GM18505 (cell line): Measurements from ENCODE around the gene EXOG.

Experiments
- ATAC-seq: cut with Tn5 transposase; IDR thresholded peaks from one replicate; pipeline ENCODE4 v1.9.1; 2021; ENCODE audit not compliant: unreplicated experiment
- POLR2A ChIP-seq: IDR thresholded peaks from 4 replicates; pipeline ENCODE4 v1.6.1; 2011; ENCODE audit warnings: borderline replicate concordance; ENCODE audit not compliant: insufficient read depth, insufficient read length; ENCODE audit errors: extremely low read depth

The EXOG gene

GRCh38 chr3:38534604-38535003 lies 38.5 kb downstream of the EXOG start:
- no peak for TF ChIP-seq POLR2A
- ATAC-seq, result no peak

DNA sequence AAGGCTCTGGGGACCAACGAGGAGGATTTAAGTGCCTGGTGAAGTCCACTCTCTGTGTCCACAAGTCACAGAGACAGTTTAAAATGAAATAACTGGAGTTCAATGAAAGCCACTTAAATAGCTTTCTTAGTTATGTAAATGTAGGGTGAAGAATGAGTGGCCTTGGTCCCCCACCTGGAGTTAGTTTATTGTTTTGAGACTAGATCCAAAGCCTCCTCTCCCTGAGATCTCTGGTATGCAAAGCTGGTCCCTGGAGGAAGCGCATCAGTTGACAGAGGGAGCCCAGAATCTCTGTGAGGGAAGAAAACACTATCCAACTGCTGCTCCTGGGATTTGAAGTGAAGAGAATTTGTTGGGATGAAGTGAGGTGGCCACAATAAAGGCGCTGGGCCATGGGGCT lies 40.5 kb downstream of the EXOG start:
- ATAC-seq, result no peak
- no peak for TF ChIP-seq POLR2A

GRCh38 chr3:38538773-38539353 lies 42.7 kb downstream of the EXOG start:
- TF ChIP-seq POLR2A, result no peak
- ATAC-seq, result no peak

DNA sequence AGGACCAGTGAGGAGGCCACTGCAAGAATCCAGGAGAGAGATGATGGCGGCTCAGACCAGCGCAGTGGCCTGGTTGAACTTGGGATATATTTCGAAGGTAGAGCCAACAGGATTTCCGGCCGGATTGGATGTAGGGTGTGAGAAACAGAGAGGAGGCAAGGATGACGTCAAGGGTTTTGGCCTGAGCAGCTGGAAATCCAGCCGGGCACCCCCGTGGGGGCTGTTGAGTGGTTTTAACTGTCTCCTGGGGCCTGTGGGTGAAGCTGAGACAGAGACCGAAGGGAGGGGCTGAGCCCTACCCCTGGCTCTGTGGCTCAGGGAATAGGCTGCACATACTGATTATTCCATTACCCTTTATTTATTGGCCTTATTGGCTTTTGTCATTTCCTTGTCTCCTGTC lies 45.7 kb downstream of the EXOG start:
- ATAC-seq, result no peak

DNA sequence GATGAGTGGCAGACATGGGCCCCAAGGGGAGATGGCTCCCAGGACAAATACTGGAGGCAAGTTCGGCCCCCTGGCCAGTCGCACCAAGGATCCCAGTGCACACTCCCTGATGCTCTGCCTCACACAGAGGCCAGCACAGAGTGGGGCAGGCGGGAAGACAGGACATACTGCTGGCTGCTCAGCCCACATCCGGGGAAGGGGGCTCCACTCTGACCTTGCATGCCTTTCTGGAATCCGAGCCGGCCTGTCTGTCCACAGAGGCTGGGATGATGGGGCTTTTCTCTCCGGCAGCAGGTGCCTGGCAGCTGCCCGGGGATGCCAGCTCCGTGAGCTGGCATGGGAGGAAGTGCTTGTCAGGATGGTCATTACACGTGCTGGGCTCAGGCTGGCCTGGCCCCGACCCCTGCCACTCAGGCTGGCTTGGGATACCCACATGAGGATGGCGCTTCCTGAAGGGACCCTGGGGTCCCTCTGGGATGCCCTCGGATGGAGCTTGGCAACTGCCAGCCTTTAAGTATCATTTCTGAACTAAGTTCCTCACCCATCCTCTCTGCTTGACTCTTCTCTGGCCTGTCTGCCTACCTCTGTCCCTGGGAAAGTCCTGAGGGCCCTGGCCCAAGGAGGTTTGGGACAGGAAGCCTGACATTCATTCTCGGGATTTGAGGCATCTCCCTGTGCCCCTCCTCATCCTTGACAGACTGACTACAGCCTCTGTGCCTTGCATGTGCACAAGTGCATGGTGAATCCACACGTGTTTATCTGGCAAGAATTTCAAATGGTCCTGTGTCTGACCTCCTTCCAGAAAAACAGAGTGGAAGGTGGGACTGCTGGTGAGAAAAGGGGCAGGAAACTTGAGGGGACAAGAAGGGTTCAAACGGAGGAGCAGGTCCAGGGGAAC lies 46.5 kb downstream of the EXOG start:
- TF ChIP-seq POLR2A, result no peak
- ATAC-seq, result no peak

More for the DNA sequence above, 45.7 kb downstream of the EXOG start:
- TF ChIP-seq POLR2A, result no peak

GRCh38 chr3:38543586-38543985 lies 47.4 kb downstream of the EXOG start:
- no peak for TF ChIP-seq POLR2A
- ATAC-seq, result no peak

DNA sequence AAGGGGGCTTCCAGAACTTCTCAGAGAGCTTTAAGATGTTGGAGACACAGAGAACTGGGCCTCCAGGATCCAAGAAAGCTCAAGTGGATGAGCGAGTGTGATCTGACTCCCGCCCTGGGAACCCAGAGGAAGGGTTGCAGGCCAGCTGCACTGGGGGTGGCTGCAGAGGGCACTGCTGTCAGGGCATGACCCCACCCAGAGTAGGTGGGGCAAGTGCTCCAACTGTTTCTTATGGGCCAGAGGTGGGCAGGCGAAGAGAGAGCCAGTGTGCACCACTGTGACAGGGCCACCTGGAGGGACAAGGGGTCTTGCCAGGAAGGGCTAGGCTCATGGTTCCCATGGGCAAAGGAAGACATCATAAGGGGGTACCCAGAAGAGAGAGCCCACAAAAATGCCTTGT lies 48.8 kb downstream of the EXOG start:
- no peak for TF ChIP-seq POLR2A
- ATAC-seq, result no peak

DNA sequence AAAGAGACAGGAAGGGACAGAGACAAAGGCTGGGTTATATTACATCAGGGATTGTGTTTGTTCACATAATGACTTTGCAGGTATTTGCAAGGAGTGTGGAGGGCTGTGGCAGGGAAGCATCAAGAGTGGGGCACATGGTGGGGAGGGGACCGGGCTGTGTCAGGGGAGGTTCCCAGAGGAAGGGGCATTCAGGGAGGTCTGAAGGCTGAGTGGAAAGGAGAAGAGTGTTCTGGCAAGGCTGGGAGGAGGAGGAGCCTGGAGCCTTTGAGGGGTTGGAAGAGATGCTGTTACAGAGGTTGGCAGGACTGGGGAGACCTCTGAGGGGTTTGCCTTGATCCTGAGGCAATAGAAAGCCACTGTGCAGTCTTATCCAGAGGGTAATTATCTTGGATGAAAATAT lies 49.4 kb downstream of the EXOG start:
- no peak for TF ChIP-seq POLR2A
- ATAC-seq, result no peak

DNA sequence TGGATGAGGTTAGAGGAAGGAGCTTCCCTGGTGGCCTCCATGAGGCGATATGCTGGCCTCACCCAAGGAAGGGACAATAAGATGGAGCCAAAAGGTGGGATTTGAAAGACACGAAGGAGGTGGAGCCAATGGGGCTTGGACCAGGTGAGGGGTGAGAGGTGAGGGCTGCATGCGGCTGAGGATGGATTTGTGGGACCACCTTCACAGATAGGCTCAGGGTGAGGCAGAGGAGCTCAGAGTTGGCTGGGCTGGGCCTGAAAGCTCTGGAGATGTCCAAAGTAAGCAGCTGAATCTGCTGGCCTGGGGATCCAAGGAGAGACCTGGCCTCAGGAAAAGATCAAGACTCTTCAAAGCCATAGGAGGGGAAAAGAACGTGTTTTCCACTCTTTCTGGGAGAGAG lies 49.8 kb downstream of the EXOG start:
- no peak for ATAC-seq
- TF ChIP-seq POLR2A, result no peak

- no peak for ATAC-seq
- TF ChIP-seq POLR2A, result no peak
Measured at GRCh38 chr3:38548154-38548931, 52.2 kb downstream of the EXOG start.

DNA sequence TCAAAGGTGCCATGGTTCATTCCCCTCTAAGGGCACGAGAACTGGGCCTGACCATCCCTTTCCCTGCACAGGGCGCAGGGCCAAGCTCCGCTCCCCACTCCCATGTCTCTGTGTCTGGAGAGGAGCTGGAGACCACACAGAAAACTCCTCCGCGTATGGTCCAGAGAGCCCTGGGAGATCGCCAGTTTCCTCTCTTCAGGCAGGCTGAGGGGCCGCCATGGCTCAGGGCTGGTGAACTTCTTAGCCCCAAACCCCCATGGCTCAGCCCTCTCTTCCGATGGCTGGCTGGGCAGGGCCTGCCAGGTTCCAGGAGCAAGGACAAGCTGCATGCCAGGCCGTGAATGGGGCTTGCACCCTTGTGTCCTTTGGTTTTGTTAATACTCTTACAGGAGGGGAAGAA lies 52.9 kb downstream of the EXOG start:
- TF ChIP-seq POLR2A, result no peak

DNA sequence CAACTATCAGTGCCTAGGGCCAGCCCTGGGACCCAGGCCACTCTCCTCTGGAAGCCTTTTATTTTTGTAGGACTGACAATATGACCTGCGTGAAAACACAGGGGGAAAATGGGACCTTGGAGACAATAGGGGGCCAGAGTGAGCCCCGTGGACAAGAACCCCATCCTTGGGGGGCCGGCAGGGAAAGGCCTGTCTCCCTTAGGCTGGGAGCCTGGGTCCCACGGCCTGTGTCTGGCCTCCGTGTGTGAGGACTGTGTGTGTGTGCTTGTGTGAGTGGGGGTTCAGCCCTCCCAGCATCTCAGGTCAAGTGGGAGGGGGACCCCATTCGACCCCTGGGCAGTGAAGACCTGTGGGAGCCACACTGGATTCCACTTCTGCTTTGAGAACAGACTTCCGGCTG lies 53.3 kb downstream of the EXOG start:
- ATAC-seq, result no peak
- TF ChIP-seq POLR2A, result no peak

More for the DNA sequence above, 52.9 kb downstream of the EXOG start:
- no peak for ATAC-seq
